Natural killer cell (primary cell): ENCODE data around the gene COPS3. TPM values are rescaled to one million over a fixed set of nuclear protein-coding genes. Genes with fewer than 3 reads are reported as not detected.

ENCODE experiments used
- ATAC-seq, 3 donors: fragments of 150-1000 bp in 2 of 3; fragments of 200-7000 bp in 1 of 3; cut with Tn5 transposase; 1 replicate in 1 of 3; 2 replicates in 2 of 3; pipeline ENCODE4 v1.10.0; 2021; ENCODE audit warnings: mild to moderate bottlenecking in 2 of 3, moderate library complexity in 2 of 3
- DNase-seq, 2 donors: peaks; one replicate each; pipeline versions ENCODE4 v3.0.0 to v3.0.0-alpha.2; 2013 to 2021; ENCODE audit warnings: mixed read lengths in 1 of 2
- H3K27ac ChIP-seq: one replicate; pipeline ENCODE4 v1.5.1; 2013; ENCODE audit warnings: mild to moderate bottlenecking, low read length
- H3K27me3 ChIP-seq: one replicate; pipeline ENCODE4 v1.6.1; 2013; ENCODE audit warnings: low read length; ENCODE audit not compliant: control insufficient read depth, insufficient read depth
- H3K36me3 ChIP-seq: one replicate; pipeline ENCODE4 v1.6.1; 2013; ENCODE audit warnings: low read length; ENCODE audit not compliant: control insufficient read depth, insufficient read depth
- H3K4me1 ChIP-seq: one replicate; pipeline ENCODE4 v1.6.1; 2013; ENCODE audit warnings: low read length; ENCODE audit not compliant: control insufficient read depth, insufficient read depth
- H3K4me3 ChIP-seq: one replicate; pipeline ENCODE4 v1.5.1; 2013; ENCODE audit warnings: low read length
- H3K9me3 ChIP-seq: one replicate; pipeline ENCODE4 v1.6.1; 2013; ENCODE audit warnings: low read length; ENCODE audit not compliant: control insufficient read depth, insufficient read depth
- H3K27ac Mint-ChIP-seq, 2 donors: one replicate each; pipeline ENCODE4 v1.8.0; 2022; ENCODE audit warnings: mild to moderate bottlenecking in 2 of 2, mixed read lengths in 2 of 2, moderate library complexity in 1 of 2
- H3K27me3 Mint-ChIP-seq, 2 donors: one replicate each; pipeline ENCODE4 v1.8.0; 2022; ENCODE audit warnings: low read depth in 2 of 2, mixed read lengths in 2 of 2
- H3K36me3 Mint-ChIP-seq: one replicate; pipeline ENCODE4 v1.8.0; 2022; ENCODE audit warnings: mixed read lengths
- H3K4me1 Mint-ChIP-seq, 2 donors: one replicate each; pipeline ENCODE4 v1.8.0; 2022; ENCODE audit warnings: mixed read lengths in 2 of 2
- H3K4me3 Mint-ChIP-seq: one replicate; pipeline ENCODE4 v1.8.0; 2022; ENCODE audit warnings: mild to moderate bottlenecking, moderate library complexity, mixed read lengths
- H3K9me3 Mint-ChIP-seq, 2 donors: one replicate each; pipeline ENCODE4 v1.8.0; 2022; ENCODE audit warnings: mixed read lengths in 2 of 2
- CTCF ChIP-seq: fragments of 200-600 bp; IDR thresholded peaks from one replicate; pipeline ENCODE4 v1.8.0; 2022; ENCODE audit warnings: antibody characterized with exemption
- WGBS: methylation state at CpG from one replicate; pipeline ENCODE4 v1.1.7; 2013; ENCODE audit warnings: missing lambda C conversion rate; ENCODE audit not compliant: insufficient coverage; 5-methylcytosine and 5-hydroxymethylcytosine counted together
- intact Hi-C: fragments of 100-400 bp; cut with micrococcal nuclease; formaldehyde crosslinking; loops from one replicate; pipeline ENCODE4 v1.14.2; 2022
- total RNA-seq, 4 donors: library from RNA; stranded (reverse); fragments of 120-200 nt in 1 of 4; gene quantifications; one replicate each; pipeline versions ENCODE4 v1.2.3 to v1.2.4, GENCODE V29; 2013 to 2022

Gene COPS3
- total RNA-seq, 3 donors from 2014 or later (not counting 1 experiment from before 2014, with no cell fraction given) = 101 to 115 (median 102) TPM

GRCh38 chr17:17215575-17215974, 65.5 kb downstream of the COPS3 start:
- Histone ChIP-seq H3K9me3 (no peaks in the 10 kb centered on the region), H3K4me3 (no peak overlapping the region), H3K4me1 (no peaks in the 10 kb centered on the region), H3K27ac (no peak overlapping the region), H3K36me3 (peaks cover 58% of the 10 kb centered on the region), H3K27me3 (no peaks in the 10 kb centered on the region)
- DNase-seq (no peak), ATAC-seq (no peak)
- Mint-ChIP-seq H3K27ac (no peak overlapping the region), H3K4me3 (no peak overlapping the region), H3K27me3 (no peaks in the 10 kb centered on the region), H3K9me3 (no peaks in the 10 kb centered on the region), H3K36me3 (peaks cover 16% of the 10 kb centered on the region), H3K4me1 (no peaks in the 10 kb centered on the region)
- intact Hi-C loops = no loop called here
- WGBS = 97% methylated on average over 8 of the region's 8 CpGs
- no peak for TF ChIP-seq CTCF

GRCh38 chr17:17214646-17215436, 66.2 kb downstream of the COPS3 start:
- DNase-seq (no peak), ATAC-seq (no peak)
- H3K27me3 Mint-ChIP-seq = no peaks in the 10 kb centered on the region
- H3K9me3 ChIP-seq = no peaks in the 10 kb centered on the region
- peaks cover 51% of the 10 kb centered on the region for H3K36me3 ChIP-seq
- intact Hi-C loops = no loop called here
- no peak overlapping the region for H3K27ac Mint-ChIP-seq
- H3K4me1 ChIP-seq = no peaks in the 10 kb centered on the region
- H3K4me3 ChIP-seq = no peak overlapping the region
- no peak for TF ChIP-seq CTCF
- 94% methylated on average over 27 of the region's 27 CpGs for WGBS
- peaks cover 16% of the 10 kb centered on the region for H3K36me3 Mint-ChIP-seq
- H3K9me3 Mint-ChIP-seq = no peaks in the 10 kb centered on the region
- H3K27ac ChIP-seq = no peak overlapping the region
- no peaks in the 10 kb centered on the region for H3K4me1 Mint-ChIP-seq
- H3K4me3 Mint-ChIP-seq = no peak overlapping the region
- no peaks in the 10 kb centered on the region for H3K27me3 ChIP-seq

- Histone ChIP-seq H3K9me3 (no peaks in the 10 kb centered on the region), H3K36me3 (peaks cover 48% of the 10 kb centered on the region), H3K4me3 (no peak overlapping the region), H3K27me3 (no peaks in the 10 kb centered on the region), H3K27ac (no peak overlapping the region), H3K4me1 (no peaks in the 10 kb centered on the region)
- peaks cover 16% of the 10 kb centered on the region for H3K36me3 Mint-ChIP-seq
- ATAC-seq (no peak), DNase-seq (no peak)
- no peaks in the 10 kb centered on the region for H3K27me3 Mint-ChIP-seq
- TF ChIP-seq CTCF = no peak
- no peaks in the 10 kb centered on the region for H3K9me3 Mint-ChIP-seq
- 88% methylated on average over 10 of the region's 10 CpGs for WGBS
- H3K4me3 Mint-ChIP-seq = no peak overlapping the region
- intact Hi-C loops = no loop called here
- no peak overlapping the region for H3K27ac Mint-ChIP-seq
- no peaks in the 10 kb centered on the region for H3K4me1 Mint-ChIP-seq
These were observed 67.3 kb downstream of the COPS3 start for GRCh38 chr17:17213775-17214174.

- Histone ChIP-seq H3K27ac (no peak overlapping the region), H3K4me3 (no peak overlapping the region), H3K36me3 (peaks cover 1% of the 10 kb centered on the region), H3K9me3 (no peaks in the 10 kb centered on the region), H3K4me1 (peaks cover 35% of the 10 kb centered on the region), H3K27me3 (no peaks in the 10 kb centered on the region)
- no peak for TF ChIP-seq CTCF
- H3K36me3 Mint-ChIP-seq = no peaks in the 10 kb centered on the region
- peak overlapping the region in 1 of 2 donors; percentile 61 for H3K27ac Mint-ChIP-seq
- H3K4me3 Mint-ChIP-seq = no peak overlapping the region
- peaks cover 22 to 38% of the 10 kb centered on the region in 2 donors for H3K4me1 Mint-ChIP-seq
- no peaks in the 10 kb centered on the region for H3K27me3 Mint-ChIP-seq
- intact Hi-C loops = loop anchor here (5.0 to 10.0 kb wide), 2 partner anchors 93 to 94 kb away; partner anchors contain the start of gene NT5M
- ATAC-seq = no peak
- no peaks in the 10 kb centered on the region for H3K9me3 Mint-ChIP-seq
- DNase-seq = peak in 1 of 2 donors; percentile 58
- WGBS = 85% methylated on average over 8 of the region's 8 CpGs
These were observed 73.0 kb downstream of the COPS3 start for GRCh38 chr17:17207998-17208397.
